Erythroblast (primary cell): Measurements from ENCODE around the gene IL7R.

Source experiments
- GATA1 ChIP-seq: IDR thresholded peaks from 2 replicates; pipeline ENCODE4 v1.6.1; 2011; ENCODE audit warnings: low read depth, mild to moderate bottlenecking, control low read depth, low read length, moderate library complexity
- POLR2A ChIP-seq: IDR thresholded peaks from 2 replicates; pipeline ENCODE4 v1.6.1; 2011; ENCODE audit warnings: mild to moderate bottlenecking, low read length

- TF ChIP-seq POLR2A (no peak), GATA1 (no peak)
Measured at GRCh38 chr5:35863159-35863558, 6.5 kb downstream of the IL7R start.
